Mesendoderm (in vitro differentiated cells): ENCODE data around the gene HAS3. TPM values are rescaled to one million over a fixed set of nuclear protein-coding genes. Genes with fewer than 3 reads are reported as not detected.
A peak's percentile ranks its signal among the peaks of the same experiment; 100 is the strongest.
"Not testable (repeated sequence)": the region's sequence is repeated elsewhere in the genome, so short reads cannot be mapped to it uniquely, and the experiment has no call there.

Experiments
- DNase-seq: peaks from one replicate; pipeline ENCODE4 v3.0.0; 2013
- H2AK5ac ChIP-seq: 2 replicates; pipeline ENCODE4 v1.6.1; 2013; ENCODE audit warnings: low read length, inconsistent platforms
- H2BK120ac ChIP-seq: 2 replicates; pipeline ENCODE4 v1.6.1; 2013; ENCODE audit warnings: low read depth, mild to moderate bottlenecking, low read length, moderate library complexity, mixed read lengths
- H2BK15ac ChIP-seq: replicated peaks from 2 replicates; pipeline ENCODE4 v1.6.1; 2013; ENCODE audit warnings: low read depth, mild to moderate bottlenecking, moderate library complexity
- H2BK5ac ChIP-seq: 2 replicates; pipeline ENCODE4 v1.6.1; 2013; ENCODE audit warnings: low read length, inconsistent platforms
- H3K18ac ChIP-seq: 2 replicates; pipeline ENCODE4 v1.6.1; 2013; ENCODE audit warnings: mild to moderate bottlenecking, low read length, mixed read lengths
- H3K23ac ChIP-seq: one replicate; pipeline ENCODE4 v1.6.1; 2013; ENCODE audit warnings: low read length
- H3K27ac ChIP-seq: 2 replicates; pipeline ENCODE4 v1.5.1; 2013; ENCODE audit warnings: low read depth, mild to moderate bottlenecking, inconsistent platforms, low read length, moderate library complexity
- H3K27me3 ChIP-seq: 2 replicates; pipeline ENCODE4 v1.6.1; 2013; ENCODE audit warnings: low read length, control low read depth, mild to moderate bottlenecking, inconsistent platforms; ENCODE audit not compliant: insufficient read depth, poor library complexity
- H3K36me3 ChIP-seq: 2 replicates; pipeline ENCODE4 v1.6.1; 2013; ENCODE audit warnings: low read length, inconsistent platforms; ENCODE audit not compliant: control insufficient read depth, insufficient read depth
- H3K4ac ChIP-seq: one replicate; pipeline ENCODE4 v1.6.1; 2013; ENCODE audit warnings: low read depth, mild to moderate bottlenecking, low read length, moderate library complexity
- H3K4me1 ChIP-seq: 2 replicates; pipeline ENCODE4 v1.6.1; 2013; ENCODE audit warnings: low read depth, low read length, inconsistent platforms; ENCODE audit not compliant: control insufficient read depth
- H3K4me2 ChIP-seq: 2 replicates; pipeline ENCODE4 v1.6.1; 2013; ENCODE audit warnings: low read length
- H3K4me3 ChIP-seq: 2 replicates; pipeline ENCODE4 v1.5.1; 2013; ENCODE audit warnings: mild to moderate bottlenecking, low read length
- H3K56ac ChIP-seq: one replicate; pipeline ENCODE4 v1.6.1; 2013; ENCODE audit warnings: low read length
- H3K79me1 ChIP-seq: 2 replicates; pipeline ENCODE4 v1.6.1; 2013; ENCODE audit warnings: low read length, inconsistent platforms
- H3K79me2 ChIP-seq: 2 replicates; pipeline ENCODE4 v1.6.1; 2013; ENCODE audit warnings: mild to moderate bottlenecking, low read length; ENCODE audit not compliant: control insufficient read depth, insufficient read depth
- H3K9ac ChIP-seq: 2 replicates; pipeline ENCODE4 v1.6.1; 2013; ENCODE audit warnings: low read length, inconsistent platforms
- H4K5ac ChIP-seq: one replicate; pipeline ENCODE4 v1.6.1; 2013; ENCODE audit warnings: low read length
- H4K8ac ChIP-seq: one replicate; pipeline ENCODE4 v1.6.1; 2013; ENCODE audit warnings: low read depth, mild to moderate bottlenecking, control low read depth, low read length, moderate library complexity
- WGBS: extraction: QIAGEN DNeasy Blood & Tissue Kit; methylation state at CpG from one replicate; pipeline ENCODE4 v1.1.7; 2013; ENCODE audit warnings: low lambda C conversion rate, missing lambda C conversion rate; ENCODE audit not compliant: insufficient coverage; ENCODE audit errors: extremely low coverage; 5-methylcytosine and 5-hydroxymethylcytosine counted together
- polyA plus RNA-seq, 2 experiments: library from polyadenylated mRNA; stranded (reverse); fragments of 200-250 nt; gene quantifications; one replicate each; pipeline ENCODE4 v1.2.3, GENCODE V29; 2013

Gene HAS3, protein sequence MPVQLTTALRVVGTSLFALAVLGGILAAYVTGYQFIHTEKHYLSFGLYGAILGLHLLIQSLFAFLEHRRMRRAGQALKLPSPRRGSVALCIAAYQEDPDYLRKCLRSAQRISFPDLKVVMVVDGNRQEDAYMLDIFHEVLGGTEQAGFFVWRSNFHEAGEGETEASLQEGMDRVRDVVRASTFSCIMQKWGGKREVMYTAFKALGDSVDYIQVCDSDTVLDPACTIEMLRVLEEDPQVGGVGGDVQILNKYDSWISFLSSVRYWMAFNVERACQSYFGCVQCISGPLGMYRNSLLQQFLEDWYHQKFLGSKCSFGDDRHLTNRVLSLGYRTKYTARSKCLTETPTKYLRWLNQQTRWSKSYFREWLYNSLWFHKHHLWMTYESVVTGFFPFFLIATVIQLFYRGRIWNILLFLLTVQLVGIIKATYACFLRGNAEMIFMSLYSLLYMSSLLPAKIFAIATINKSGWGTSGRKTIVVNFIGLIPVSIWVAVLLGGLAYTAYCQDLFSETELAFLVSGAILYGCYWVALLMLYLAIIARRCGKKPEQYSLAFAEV
- polyA plus RNA-seq (2013, experiment 1 of 2) = 12.0 TPM
- 11.5 TPM for polyA plus RNA-seq (2013, experiment 2 of 2)

DNA sequence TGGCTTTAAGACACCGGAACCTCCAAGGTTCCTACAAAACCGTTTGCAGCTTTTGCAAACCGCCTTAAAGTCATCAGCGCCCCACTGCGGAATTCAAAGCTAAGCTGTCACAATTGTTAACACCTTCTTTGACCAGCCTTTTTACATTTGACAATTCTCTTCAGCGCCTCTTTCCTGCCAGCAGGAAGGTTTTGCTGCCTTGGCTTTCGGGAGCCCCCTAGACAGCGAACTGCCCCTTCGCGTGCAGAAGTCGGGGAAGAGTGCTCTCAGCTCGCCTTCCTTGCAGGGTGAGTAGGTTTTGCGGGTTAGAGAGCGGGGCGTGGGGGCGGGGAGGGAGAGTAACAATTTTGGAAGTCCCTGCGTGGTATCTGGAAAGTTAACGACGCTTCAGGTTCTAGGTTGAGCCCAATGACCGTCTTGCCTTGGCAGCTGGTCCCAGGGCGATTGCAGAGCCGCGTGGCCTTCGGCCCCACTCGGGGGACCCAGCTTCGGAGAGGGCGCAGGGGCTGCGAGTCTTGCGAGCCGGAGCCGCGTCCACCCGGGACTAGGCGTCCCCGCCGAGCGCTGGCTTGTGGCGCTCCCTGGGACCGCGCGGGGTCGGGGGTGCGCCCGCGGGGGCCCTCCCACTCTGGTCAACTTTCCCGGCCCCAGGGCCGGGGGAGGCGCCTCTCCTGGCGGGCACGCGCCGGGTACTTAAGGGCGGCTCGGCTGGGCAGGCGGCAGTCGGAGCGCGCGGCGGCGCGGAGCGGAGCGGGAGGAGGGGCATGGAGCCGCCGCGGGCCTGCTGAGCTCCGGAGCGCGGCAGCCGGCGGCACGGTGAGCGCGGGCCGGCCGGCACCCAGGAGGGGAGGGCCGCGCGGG is at the start of gene HAS3:
TSS of gene HAS3 (plus strand) at position 153 of the 861 bp plus-strand sequence. CDS start 3,743 bp downstream, outside the sequence.
- Histone ChIP-seq H3K36me3 (no peaks in the 10 kb centered on the region), H3K4me3 (peak within 1 kb of the TSS; percentile 27), H3K27ac (peak within 1 kb of the TSS; percentile 84), H3K4ac (no peak within 1 kb of the TSS), H3K23ac (peak within 1 kb of the TSS; percentile 89), H3K79me2 (peaks cover 10% of the 10 kb centered on the region), H3K79me1 (peaks cover 3% of the 10 kb centered on the region), H4K8ac (no peak within 1 kb of the TSS), H3K9ac (peak within 1 kb of the TSS; percentile 75), H3K18ac (peak within 1 kb of the TSS; percentile 70), H2AK5ac (no peak within 1 kb of the TSS), H3K4me1 (peaks cover 12% of the 10 kb centered on the region), H2BK15ac (no peak within 1 kb of the TSS), H3K27me3 (no peaks in the 10 kb centered on the region), H2BK5ac (no peak within 1 kb of the TSS), H3K4me2 (peak within 1 kb of the TSS; percentile 97), H4K5ac (no peak within 1 kb of the TSS), H2BK120ac (peak within 1 kb of the TSS; percentile 3), H3K56ac (peak within 1 kb of the TSS; percentile 84)
- DNase-seq = peak; percentile 96
- WGBS = no CpG with 5 or more reads among the region's 80 CpGs

DNA sequence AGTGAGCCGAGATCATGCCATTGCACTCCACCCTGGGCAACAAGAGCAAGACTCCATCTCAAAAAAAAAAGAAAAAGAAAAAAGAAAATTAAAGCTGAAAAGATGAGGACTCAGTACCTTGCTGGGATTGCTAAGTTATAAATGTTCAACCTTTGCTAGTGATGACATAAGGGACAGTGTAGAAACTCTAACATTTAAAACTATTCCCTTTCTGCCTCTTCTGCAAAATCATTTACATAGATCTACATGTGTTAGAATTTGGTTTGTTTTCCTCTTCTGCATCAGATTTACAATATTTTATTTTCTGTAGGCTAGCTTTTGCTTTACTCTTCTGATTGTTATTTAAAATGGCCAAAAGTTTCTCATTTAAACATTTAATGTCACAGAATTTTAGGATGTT is 49.5 kb upstream of the HAS3 start:
- Histone ChIP-seq H3K27me3 (no peaks in the 10 kb centered on the region), H3K36me3 (no peaks in the 10 kb centered on the region), H2BK15ac (no peak overlapping the region), H3K27ac (no peak overlapping the region), H4K5ac (no peak overlapping the region), H3K4me2 (no peak overlapping the region), H3K23ac (no peak overlapping the region), H3K4me3 (no peak overlapping the region), H2BK5ac (no peak overlapping the region), H2AK5ac (no peak overlapping the region), H3K9ac (no peak overlapping the region), H3K79me2 (no peaks in the 10 kb centered on the region), H4K8ac (no peak overlapping the region), H3K56ac (no peak overlapping the region), H3K4ac (no peak overlapping the region), H3K18ac (no peak overlapping the region), H2BK120ac (no peak overlapping the region), H3K4me1 (peaks cover 5% of the 10 kb centered on the region), H3K79me1 (no peaks in the 10 kb centered on the region)
- no peak for DNase-seq
- no CpG with 5 or more reads among the region's 1 CpG for WGBS

DNA sequence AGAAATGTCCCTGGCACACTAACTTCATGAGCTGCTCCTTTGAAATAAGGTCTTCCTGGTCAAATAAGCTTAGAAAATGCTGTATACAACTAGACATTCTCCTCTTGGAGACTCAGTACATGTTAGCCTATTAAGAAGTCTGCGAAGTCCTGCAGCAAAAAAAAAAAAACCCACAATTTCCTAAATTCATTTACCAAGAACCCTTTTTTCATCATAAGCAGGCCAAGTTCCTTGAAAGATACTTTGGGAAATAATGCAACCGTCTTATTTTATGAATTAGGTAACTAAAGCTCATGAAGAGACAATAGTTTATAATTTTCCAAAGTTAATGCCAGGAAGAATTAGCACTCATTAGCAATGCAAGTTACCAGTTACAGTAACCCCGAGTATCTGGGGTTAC is 49.0 kb upstream of the HAS3 start:
- Histone ChIP-seq H3K4me1 (peaks cover 5% of the 10 kb centered on the region), H4K8ac (no peak overlapping the region), H3K27ac (no peak overlapping the region), H2BK15ac (no peak overlapping the region), H3K4me3 (no peak overlapping the region), H3K4ac (no peak overlapping the region), H3K4me2 (no peak overlapping the region), H3K79me1 (no peaks in the 10 kb centered on the region), H3K9ac (no peak overlapping the region), H3K36me3 (no peaks in the 10 kb centered on the region), H2BK120ac (no peak overlapping the region), H2AK5ac (no peak overlapping the region), H3K23ac (no peak overlapping the region), H3K56ac (no peak overlapping the region), H4K5ac (no peak overlapping the region), H3K79me2 (no peaks in the 10 kb centered on the region), H3K27me3 (no peaks in the 10 kb centered on the region), H3K18ac (no peak overlapping the region), H2BK5ac (no peak overlapping the region)
- no peak for DNase-seq
- WGBS = no CpG with 5 or more reads among the region's 3 CpGs

DNA sequence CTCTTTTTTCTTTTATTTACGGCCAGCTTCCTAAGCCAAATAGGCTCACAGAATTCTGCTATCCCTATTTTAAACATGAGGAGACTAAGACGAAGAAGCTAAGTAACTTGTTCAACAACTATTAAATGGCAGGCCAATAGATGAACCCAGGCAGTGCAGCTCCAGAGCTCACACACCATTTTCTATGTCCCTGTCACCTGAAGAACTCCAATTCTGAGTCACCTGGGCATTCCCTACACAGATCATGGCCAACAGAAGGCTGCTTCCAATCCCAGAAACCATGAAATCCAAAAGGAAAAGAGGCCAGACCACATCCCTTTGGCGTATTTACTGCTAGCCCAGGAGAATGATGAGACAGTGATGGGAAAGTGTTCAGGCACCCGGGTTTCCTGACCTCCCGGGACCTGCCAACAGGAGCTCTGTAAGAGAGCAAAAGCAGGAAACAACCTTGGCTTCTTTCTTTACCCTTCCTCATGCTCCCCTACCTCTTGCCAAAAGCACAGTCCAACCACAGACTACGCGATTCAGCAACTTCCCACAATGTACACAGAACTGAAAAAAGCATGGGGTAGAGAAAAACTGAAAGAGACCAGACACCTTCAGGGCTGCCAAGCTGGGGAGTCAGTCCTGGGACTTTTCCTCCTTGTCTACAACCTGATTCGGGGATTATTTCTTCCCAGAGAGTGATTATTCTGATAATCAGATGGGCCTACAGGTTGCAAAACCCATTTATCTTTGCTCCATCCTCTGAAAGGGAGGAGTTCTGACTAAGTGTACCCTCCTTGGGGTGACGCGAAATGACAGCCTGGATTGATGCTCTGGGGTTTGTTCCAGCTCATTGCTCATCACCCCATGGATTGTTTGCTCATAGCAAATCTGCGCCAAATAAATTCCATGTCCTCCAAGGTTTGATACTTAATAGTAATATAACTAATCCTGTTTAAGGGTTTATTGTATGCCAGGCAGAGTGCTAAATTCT is 47.8 kb upstream of the HAS3 start:
- Histone ChIP-seq H2BK5ac (peak overlapping the region; percentile 32), H3K9ac (no peak overlapping the region), H3K4me1 (peaks cover 5% of the 10 kb centered on the region), H3K4me3 (no peak overlapping the region), H4K8ac (no peak overlapping the region), H3K4me2 (no peak overlapping the region), H2BK15ac (no peak overlapping the region), H3K18ac (peak overlapping the region; percentile 51), H3K23ac (no peak overlapping the region), H3K79me2 (no peaks in the 10 kb centered on the region), H3K36me3 (no peaks in the 10 kb centered on the region), H3K27me3 (no peaks in the 10 kb centered on the region), H3K27ac (no peak overlapping the region), H2BK120ac (no peak overlapping the region), H3K56ac (peak overlapping the region; percentile 19), H3K79me1 (no peaks in the 10 kb centered on the region), H3K4ac (no peak overlapping the region), H4K5ac (no peak overlapping the region), H2AK5ac (no peak overlapping the region)
- no peak for DNase-seq
- no CpG with 5 or more reads among the region's 11 CpGs for WGBS

DNA sequence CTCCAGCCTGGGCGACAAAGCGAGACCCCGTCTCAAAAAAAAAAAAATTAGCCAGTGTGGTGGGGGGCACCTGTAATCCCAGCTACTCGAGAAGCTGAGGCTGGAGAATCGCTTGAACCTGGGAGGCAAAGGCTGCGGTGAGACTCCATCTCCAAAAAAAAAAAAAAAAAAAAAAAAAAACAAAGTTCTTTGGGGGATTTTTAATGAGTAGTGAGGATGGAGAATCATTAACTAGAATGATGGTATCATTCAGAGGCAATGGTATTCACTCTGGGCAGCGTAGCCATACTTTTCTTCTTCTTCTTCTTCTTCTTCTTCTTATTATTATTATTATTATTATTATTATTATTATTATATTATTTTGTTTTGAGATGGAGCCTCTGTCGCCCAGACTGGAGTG is 42.0 kb upstream of the HAS3 start:
- H4K5ac ChIP-seq, H3K9ac ChIP-seq, H2BK15ac ChIP-seq, H2AK5ac ChIP-seq, H2BK5ac ChIP-seq, H3K4me3 ChIP-seq, H3K79me2 ChIP-seq, DNase-seq, H3K18ac ChIP-seq, H3K23ac ChIP-seq, H4K8ac ChIP-seq, H2BK120ac ChIP-seq, H3K56ac ChIP-seq, H3K4ac ChIP-seq, H3K79me1 ChIP-seq, H3K36me3 ChIP-seq, H3K4me2 ChIP-seq, H3K27ac ChIP-seq, H3K27me3 ChIP-seq: not testable (repeated sequence)
- WGBS = no CpG with 5 or more reads among the region's 8 CpGs
- peaks cover 12% of the 10 kb centered on the region for H3K4me1 ChIP-seq
